NCI-H1105 treated with DMSO at 0.1 percent for 48 hours (cell line): ENCODE measurements around the gene TNFRSF8.

ENCODE experiments used
- DNase-seq: peaks from one replicate; lab custom pipeline; 2025; lab: John Stamatoyannopoulos, UW

The TNFRSF8 gene

GRCh38 chr1:12176298-12177118 lies 113.4 kb downstream of the TNFRSF8 start:
- DNase-seq = no peak

GRCh38 chr1:12177156-12177998 lies 114.3 kb downstream of the TNFRSF8 start:
- peak; percentile 11 for DNase-seq

- peak; percentile 86 for DNase-seq
Measured at GRCh38 chr1:12177999-12178441, 114.9 kb downstream of the TNFRSF8 start.

GRCh38 chr1:12178511-12178910 lies 115.4 kb downstream of the TNFRSF8 start:
- DNase-seq = peak; percentile 92

- DNase-seq = no peak
Measured at GRCh38 chr1:12179111-12179519, 116.0 kb downstream of the TNFRSF8 start.

GRCh38 chr1:12179676-12180075 lies 116.6 kb downstream of the TNFRSF8 start:
- DNase-seq = no peak

GRCh38 chr1:12180315-12180714 lies 117.2 kb downstream of the TNFRSF8 start:
- no peak for DNase-seq

- DNase-seq = no peak
Measured at GRCh38 chr1:12180903-12181302, 117.8 kb downstream of the TNFRSF8 start.

- DNase-seq = no peak
Measured at GRCh38 chr1:12181568-12181967, 118.5 kb downstream of the TNFRSF8 start.

- DNase-seq = no peak
Measured at GRCh38 chr1:12182410-12182984, 119.4 kb downstream of the TNFRSF8 start.

GRCh38 chr1:12183095-12183794 lies 120.1 kb downstream of the TNFRSF8 start:
- no peak for DNase-seq

GRCh38 chr1:12184008-12184681 lies 121.0 kb downstream of the TNFRSF8 start:
- no peak for DNase-seq

GRCh38 chr1:12185036-12185917 lies 122.2 kb downstream of the TNFRSF8 start:
- DNase-seq = no peak

GRCh38 chr1:12185918-12186678 lies 123.0 kb downstream of the TNFRSF8 start:
- DNase-seq = no peak

GRCh38 chr1:12186679-12186985 lies 123.5 kb downstream of the TNFRSF8 start:
- DNase-seq = no peak

GRCh38 chr1:12188115-12188514 lies 125.0 kb downstream of the TNFRSF8 start:
- no peak for DNase-seq

- DNase-seq = no peak
Measured at GRCh38 chr1:12188657-12189327, 125.7 kb downstream of the TNFRSF8 start.

- no peak for DNase-seq
Measured at GRCh38 chr1:12189328-12189682, 126.2 kb downstream of the TNFRSF8 start.
